HEK293 (cell line): Measurements from ENCODE around the gene ANKRD45.
A peak's percentile ranks its signal among the peaks of the same experiment; 100 is the strongest.
"Not testable (repeated sequence)": the region's sequence is repeated elsewhere in the genome, so short reads cannot be mapped to it uniquely, and the experiment has no call there.

Experiments used
- CTCF ChIA-PET: fragments of 350-600 bp; formaldehyde crosslinking; extraction: SDS; loops from one replicate; lab custom pipeline; 2021; ENCODE audit warnings: antibody characterized with exemption; lab: Yijun Ruan, JAX
- POLR2A ChIA-PET: fragments of 300-600 bp; formaldehyde crosslinking; extraction: SDS; loops from one replicate; lab custom pipeline; 2020; ENCODE audit warnings: antibody characterized with exemption, inconsistent platforms; lab: Yijun Ruan, JAX
- H3K27ac ChIP-seq: fragments of 200-500 bp; sonication (Bioruptor generic); 2 replicates; pipeline ENCODE4 v1.5.1; 2014; ENCODE audit warnings: low read depth, low read length, control low read depth, inconsistent platforms; ENCODE audit errors: extremely low read depth
- H3K36me3 ChIP-seq, 2 experiments: fragments of 200-500 bp in 1 of 2; sonication (Bioruptor generic) in 1 of 2; 1 replicate in 1 of 2; 2 replicates in 1 of 2; pipeline ENCODE4 v1.5.1; 2014 to 2017; ENCODE audit warnings: inconsistent platforms in 2 of 2, low read length in 2 of 2; ENCODE audit not compliant: control insufficient read depth in 2 of 2, insufficient read depth in 1 of 2
- H3K4me1 ChIP-seq: fragments of 200-500 bp; sonication (Bioruptor generic); 2 replicates; pipeline ENCODE4 v1.5.1; 2014; ENCODE audit warnings: mild to moderate bottlenecking, low read length, inconsistent platforms; ENCODE audit not compliant: control insufficient read depth, insufficient read depth
- H3K4me3 ChIP-seq: 2 replicates; pipeline ENCODE4 v1.5.1; 2011; ENCODE audit warnings: low read depth, mild to moderate bottlenecking, control low read depth, low read length, moderate library complexity
- H3K9me3 ChIP-seq: fragments of 200-500 bp; sonication (Bioruptor generic); 2 replicates; pipeline ENCODE4 v1.5.1; 2014; ENCODE audit warnings: low read depth, low read length, inconsistent platforms; ENCODE audit not compliant: control insufficient read depth, insufficient read depth
- GLI2 ChIP-seq: fragments of 450-650 bp; formaldehyde crosslinking; IDR thresholded peaks from 2 replicates; pipeline ENCODE4; 2017; ENCODE audit warnings: missing biosample characterization, missing genetic modification characterization, low read depth, borderline replicate concordance
- HOXA7 ChIP-seq: sonication (generic); formaldehyde crosslinking; IDR thresholded peaks from 2 replicates; pipeline ENCODE4 v1.8.1; 2022; ENCODE audit warnings: missing genetic modification reagents, borderline replicate concordance
- HOXC10 ChIP-seq: sonication (generic); formaldehyde crosslinking; IDR thresholded peaks from 2 replicates; pipeline ENCODE4 v1.8.1; 2023; ENCODE audit warnings: mild to moderate bottlenecking, missing genetic modification reagents
- SALL2 ChIP-seq: fragments of 450-650 bp; formaldehyde crosslinking; IDR thresholded peaks from 2 replicates; pipeline ENCODE4 v1.5.0; 2017; ENCODE audit warnings: missing biosample characterization, mild to moderate bottlenecking, missing genetic modification characterization, borderline replicate concordance
- SP7 ChIP-seq: fragments of 450-650 bp; formaldehyde crosslinking; IDR thresholded peaks from 2 replicates; pipeline ENCODE4 v1.5.1; 2016; ENCODE audit warnings: missing biosample characterization, missing genetic modification characterization
- ZBTB17 ChIP-seq: fragments of 450-650 bp; formaldehyde crosslinking; IDR thresholded peaks from 2 replicates; pipeline ENCODE4 v1.5.1; 2016; ENCODE audit warnings: missing biosample characterization, missing genetic modification characterization
- ZBTB20 ChIP-seq: fragments of 450-650 bp; formaldehyde crosslinking; IDR thresholded peaks from 2 replicates; pipeline ENCODE4 v1.5.1; 2016; ENCODE audit warnings: missing biosample characterization, missing genetic modification characterization
- ZFP69B ChIP-seq: fragments of 450-650 bp; formaldehyde crosslinking; IDR thresholded peaks from 2 replicates; pipeline ENCODE4 v1.5.1; 2016; ENCODE audit warnings: missing biosample characterization, missing genetic modification characterization
- ZNF121 ChIP-seq: fragments of 450-650 bp; formaldehyde crosslinking; IDR thresholded peaks from 2 replicates; pipeline ENCODE4 v1.5.1; 2016; ENCODE audit warnings: missing biosample characterization, missing genetic modification characterization
- ZNF138 ChIP-seq: fragments of 450-650 bp; formaldehyde crosslinking; IDR thresholded peaks from 2 replicates; pipeline ENCODE4 v1.5.1; 2016; ENCODE audit warnings: missing biosample characterization, missing genetic modification characterization, borderline replicate concordance
- ZNF140 ChIP-seq: fragments of 450-650 bp; formaldehyde crosslinking; IDR thresholded peaks from 2 replicates; pipeline ENCODE4 v1.5.1; 2016; ENCODE audit warnings: missing biosample characterization, missing genetic modification characterization
- ZNF146 ChIP-seq: fragments of 450-650 bp; formaldehyde crosslinking; IDR thresholded peaks from 2 replicates; pipeline ENCODE4 v1.5.1; 2016; ENCODE audit warnings: missing biosample characterization, missing genetic modification characterization
- ZNF211 ChIP-seq: fragments of 450-650 bp; formaldehyde crosslinking; IDR thresholded peaks from 2 replicates; pipeline ENCODE4 v1.5.1; 2016; ENCODE audit warnings: low read depth, missing biosample characterization, missing genetic modification characterization
- ZNF37A ChIP-seq: fragments of 450-650 bp; IDR thresholded peaks from 2 replicates; pipeline ENCODE4 v1.5.1; 2018; ENCODE audit warnings: missing biosample characterization, missing genetic modification characterization
- ZNF433 ChIP-seq: fragments of 450-650 bp; formaldehyde crosslinking; IDR thresholded peaks from 2 replicates; pipeline ENCODE4 v1.5.1; 2016; ENCODE audit warnings: missing biosample characterization, missing genetic modification characterization, low read depth
- ZNF510 ChIP-seq: fragments of 450-650 bp; formaldehyde crosslinking; IDR thresholded peaks from 2 replicates; pipeline ENCODE4 v1.5.1; 2018; ENCODE audit warnings: mild to moderate bottlenecking, missing genetic modification characterization, missing biosample characterization; ENCODE audit not compliant: insufficient replicate concordance
- ZNF514 ChIP-seq: fragments of 450-650 bp; formaldehyde crosslinking; IDR thresholded peaks from 2 replicates; pipeline ENCODE4 v1.5.1; 2016; ENCODE audit warnings: missing biosample characterization, missing genetic modification characterization
- ZNF600 ChIP-seq: fragments of 450-650 bp; formaldehyde crosslinking; IDR thresholded peaks from 2 replicates; pipeline ENCODE4 v1.5.1; 2016; ENCODE audit warnings: missing biosample characterization, missing genetic modification characterization
- ZNF623 ChIP-seq: fragments of 450-650 bp; formaldehyde crosslinking; IDR thresholded peaks from 2 replicates; pipeline ENCODE4 v1.5.1; 2016; ENCODE audit warnings: missing biosample characterization, missing genetic modification characterization
- TF ChIP-seq, protein P1 (sequence below): fragments of 450-650 bp; formaldehyde crosslinking; IDR thresholded peaks from 2 replicates; pipeline ENCODE4 v1.5.1; 2016; ENCODE audit warnings: missing biosample characterization, missing genetic modification characterization
- TF ChIP-seq, protein P2 (sequence below): fragments of 450-650 bp; formaldehyde crosslinking; IDR thresholded peaks from 2 replicates; pipeline ENCODE4 v1.5.1; 2016; ENCODE audit warnings: missing biosample characterization, missing genetic modification characterization, borderline replicate concordance
- TF ChIP-seq, protein P3 (sequence below): fragments of 450-650 bp; formaldehyde crosslinking; IDR thresholded peaks from 2 replicates; pipeline ENCODE4 v1.5.1; 2016; ENCODE audit warnings: missing biosample characterization, missing genetic modification characterization, borderline replicate concordance

ANKRD45 gene

GRCh38 chr1:173563846-173564245 lies 105.8 kb downstream of the ANKRD45 start:
- H3K27ac ChIP-seq, H3K36me3 ChIP-seq, H3K4me3 ChIP-seq, H3K9me3 ChIP-seq, POLR2A ChIA-PET, CTCF ChIA-PET, H3K4me1 ChIP-seq: not testable (repeated sequence)
- peak; percentile 66 for TF ChIP-seq ZNF146

DNA sequence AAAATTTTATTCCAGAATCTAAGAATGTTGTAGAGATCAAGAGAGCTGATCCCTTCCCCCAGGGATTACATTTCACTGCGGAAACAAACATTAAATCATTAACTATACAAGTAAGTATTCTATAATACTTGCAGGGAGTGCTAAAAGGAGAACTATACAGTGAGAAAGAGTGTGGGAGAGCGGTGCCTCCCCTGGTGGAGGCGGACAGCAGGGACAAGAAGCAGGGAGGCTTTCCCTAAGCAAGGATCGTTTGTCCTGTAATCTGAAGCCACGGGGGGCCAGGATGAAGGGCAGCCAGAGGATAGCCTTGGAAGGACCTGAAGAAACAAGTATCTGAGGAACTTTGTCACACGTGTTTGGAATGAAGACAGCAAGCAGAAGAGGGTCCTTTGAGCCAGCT lies 106.8 kb downstream of the ANKRD45 start:
- H3K36me3 ChIP-seq: no peaks in the 10 kb centered on the region

DNA sequence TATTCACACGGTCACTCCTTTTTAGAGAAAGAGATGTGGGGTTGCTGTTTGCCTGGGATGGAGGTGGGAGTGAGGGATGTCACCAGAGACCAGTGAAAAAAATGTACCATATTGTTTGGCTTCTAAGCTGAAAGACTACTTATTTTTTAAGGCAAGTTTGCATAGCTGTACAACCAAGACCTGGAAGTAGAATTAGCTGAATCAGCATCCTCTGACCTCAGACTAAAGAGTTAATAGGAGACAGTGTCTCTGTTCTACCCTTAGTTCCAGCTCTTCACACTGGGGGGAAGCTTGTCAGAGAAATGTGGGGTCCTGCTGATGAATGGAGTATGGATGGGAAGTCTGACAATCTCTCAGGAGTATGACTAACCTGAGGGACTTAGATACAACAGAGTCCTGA lies 108.4 kb downstream of the ANKRD45 start:
- no peaks in the 10 kb centered on the region for H3K9me3 ChIP-seq
- no peaks in the 10 kb centered on the region for H3K4me1 ChIP-seq
- no peak overlapping the region for H3K27ac ChIP-seq
- ChIA-PET CTCF (no interaction called here), POLR2A (no interaction called here)
- H3K4me3 ChIP-seq: no peak overlapping the region
- H3K36me3 ChIP-seq: no peaks in the 10 kb centered on the region
- TF ChIP-seq SALL2 (tag by site-specific recombination) (no peak), ZNF211 (tag by site-specific recombination) (no peak), ZNF510 (no peak), ZFP69B (tag by site-specific recombination) (no peak), ZBTB17 (tag by site-specific recombination) (no peak), ZNF37A (no peak)
- TF ChIP-seq, protein P1, sequence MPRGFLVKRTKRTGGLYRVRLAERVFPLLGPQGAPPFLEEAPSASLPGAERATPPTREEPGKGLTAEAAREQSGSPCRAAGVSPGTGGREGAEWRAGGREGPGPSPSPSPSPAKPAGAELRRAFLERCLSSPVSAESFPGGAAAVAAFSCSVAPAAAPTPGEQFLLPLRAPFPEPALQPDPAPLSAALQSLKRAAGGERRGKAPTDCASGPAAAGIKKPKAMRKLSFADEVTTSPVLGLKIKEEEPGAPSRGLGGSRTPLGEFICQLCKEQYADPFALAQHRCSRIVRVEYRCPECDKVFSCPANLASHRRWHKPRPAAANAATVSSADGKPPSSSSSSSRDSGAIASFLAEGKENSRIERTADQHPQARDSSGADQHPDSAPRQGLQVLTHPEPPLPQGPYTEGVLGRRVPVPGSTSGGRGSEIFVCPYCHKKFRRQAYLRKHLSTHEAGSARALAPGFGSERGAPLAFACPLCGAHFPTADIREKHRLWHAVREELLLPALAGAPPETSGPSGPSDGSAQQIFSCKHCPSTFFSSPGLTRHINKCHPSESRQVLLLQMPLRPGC (tag by site-specific recombination): no peak
- TF ChIP-seq, protein P2, sequence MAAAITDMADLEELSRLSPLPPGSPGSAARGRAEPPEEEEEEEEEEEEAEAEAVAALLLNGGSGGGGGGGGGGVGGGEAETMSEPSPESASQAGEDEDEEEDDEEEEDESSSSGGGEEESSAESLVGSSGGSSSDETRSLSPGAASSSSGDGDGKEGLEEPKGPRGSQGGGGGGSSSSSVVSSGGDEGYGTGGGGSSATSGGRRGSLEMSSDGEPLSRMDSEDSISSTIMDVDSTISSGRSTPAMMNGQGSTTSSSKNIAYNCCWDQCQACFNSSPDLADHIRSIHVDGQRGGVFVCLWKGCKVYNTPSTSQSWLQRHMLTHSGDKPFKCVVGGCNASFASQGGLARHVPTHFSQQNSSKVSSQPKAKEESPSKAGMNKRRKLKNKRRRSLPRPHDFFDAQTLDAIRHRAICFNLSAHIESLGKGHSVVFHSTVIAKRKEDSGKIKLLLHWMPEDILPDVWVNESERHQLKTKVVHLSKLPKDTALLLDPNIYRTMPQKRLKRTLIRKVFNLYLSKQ: no peak

More for the DNA sequence above, 106.8 kb downstream of the ANKRD45 start:
- POLR2A ChIA-PET: no interaction called here
- no peaks in the 10 kb centered on the region for H3K9me3 ChIP-seq
- TF ChIP-seq GLI2 (tag by site-specific recombination) (no peak), ZNF138 (tag by site-specific recombination) (no peak), ZNF140 (tag by site-specific recombination) (no peak), HOXC10 (no peak), ZNF514 (tag by site-specific recombination) (no peak), ZFP69B (tag by site-specific recombination) (no peak), ZNF121 (tag by site-specific recombination) (no peak), ZNF623 (no peak), ZNF600 (tag by site-specific recombination) (no peak), SP7 (no peak), ZBTB20 (tag by site-specific recombination) (no peak), HOXA7 (no peak), ZNF433 (tag by site-specific recombination) (no peak)
- TF ChIP-seq, protein P1 (tag by site-specific recombination): no peak
- TF ChIP-seq, protein P3, sequence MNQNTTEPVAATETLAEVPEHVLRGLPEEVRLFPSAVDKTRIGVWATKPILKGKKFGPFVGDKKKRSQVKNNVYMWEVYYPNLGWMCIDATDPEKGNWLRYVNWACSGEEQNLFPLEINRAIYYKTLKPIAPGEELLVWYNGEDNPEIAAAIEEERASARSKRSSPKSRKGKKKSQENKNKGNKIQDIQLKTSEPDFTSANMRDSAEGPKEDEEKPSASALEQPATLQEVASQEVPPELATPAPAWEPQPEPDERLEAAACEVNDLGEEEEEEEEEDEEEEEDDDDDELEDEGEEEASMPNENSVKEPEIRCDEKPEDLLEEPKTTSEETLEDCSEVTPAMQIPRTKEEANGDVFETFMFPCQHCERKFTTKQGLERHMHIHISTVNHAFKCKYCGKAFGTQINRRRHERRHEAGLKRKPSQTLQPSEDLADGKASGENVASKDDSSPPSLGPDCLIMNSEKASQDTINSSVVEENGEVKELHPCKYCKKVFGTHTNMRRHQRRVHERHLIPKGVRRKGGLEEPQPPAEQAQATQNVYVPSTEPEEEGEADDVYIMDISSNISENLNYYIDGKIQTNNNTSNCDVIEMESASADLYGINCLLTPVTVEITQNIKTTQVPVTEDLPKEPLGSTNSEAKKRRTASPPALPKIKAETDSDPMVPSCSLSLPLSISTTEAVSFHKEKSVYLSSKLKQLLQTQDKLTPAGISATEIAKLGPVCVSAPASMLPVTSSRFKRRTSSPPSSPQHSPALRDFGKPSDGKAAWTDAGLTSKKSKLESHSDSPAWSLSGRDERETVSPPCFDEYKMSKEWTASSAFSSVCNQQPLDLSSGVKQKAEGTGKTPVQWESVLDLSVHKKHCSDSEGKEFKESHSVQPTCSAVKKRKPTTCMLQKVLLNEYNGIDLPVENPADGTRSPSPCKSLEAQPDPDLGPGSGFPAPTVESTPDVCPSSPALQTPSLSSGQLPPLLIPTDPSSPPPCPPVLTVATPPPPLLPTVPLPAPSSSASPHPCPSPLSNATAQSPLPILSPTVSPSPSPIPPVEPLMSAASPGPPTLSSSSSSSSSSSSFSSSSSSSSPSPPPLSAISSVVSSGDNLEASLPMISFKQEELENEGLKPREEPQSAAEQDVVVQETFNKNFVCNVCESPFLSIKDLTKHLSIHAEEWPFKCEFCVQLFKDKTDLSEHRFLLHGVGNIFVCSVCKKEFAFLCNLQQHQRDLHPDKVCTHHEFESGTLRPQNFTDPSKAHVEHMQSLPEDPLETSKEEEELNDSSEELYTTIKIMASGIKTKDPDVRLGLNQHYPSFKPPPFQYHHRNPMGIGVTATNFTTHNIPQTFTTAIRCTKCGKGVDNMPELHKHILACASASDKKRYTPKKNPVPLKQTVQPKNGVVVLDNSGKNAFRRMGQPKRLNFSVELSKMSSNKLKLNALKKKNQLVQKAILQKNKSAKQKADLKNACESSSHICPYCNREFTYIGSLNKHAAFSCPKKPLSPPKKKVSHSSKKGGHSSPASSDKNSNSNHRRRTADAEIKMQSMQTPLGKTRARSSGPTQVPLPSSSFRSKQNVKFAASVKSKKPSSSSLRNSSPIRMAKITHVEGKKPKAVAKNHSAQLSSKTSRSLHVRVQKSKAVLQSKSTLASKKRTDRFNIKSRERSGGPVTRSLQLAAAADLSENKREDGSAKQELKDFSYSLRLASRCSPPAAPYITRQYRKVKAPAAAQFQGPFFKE (tag by site-specific recombination): no peak
- TF ChIP-seq, all 188 proteins: peak for 0
- H3K4me3 ChIP-seq: no peak overlapping the region
- H3K4me1 ChIP-seq: no peaks in the 10 kb centered on the region
- H3K27ac ChIP-seq: no peak overlapping the region
- CTCF ChIA-PET: interaction anchor here (0.6 to 0.8 kb wide), 3 partner anchors 53 to 1180 kb away, joined by 3 read pairs; no protein-coding TSS in a partner anchor
